Psoas muscle (tissue), 8 donors: ENCODE results near the gene CWC25. TPM values are rescaled to one million over a fixed set of nuclear protein-coding genes. Genes with fewer than 3 reads are reported as not detected.

ENCODE experiments used
- ATAC-seq, 4 donors: fragments of 200-7000 bp; cut with Tn5 transposase; one replicate each; pipeline ENCODE4 v1.9.1; 2020; ENCODE audit warnings: moderate library complexity in 3 of 4, mild to moderate bottlenecking in 2 of 4
- DNase-seq, 2 donors: peaks; one replicate each; pipeline ENCODE4 v3.0.0-alpha.2; 2020
- H3K27ac ChIP-seq: fragments of 200-600 bp; one replicate; pipeline ENCODE4 v1.8.0; 2022
- H3K27me3 ChIP-seq, 3 donors: fragments of 200-600 bp in 1 of 3; one replicate each; pipeline versions ENCODE4 v1.6.1 to v1.8.0; 2013 to 2022; ENCODE audit warnings: low read length in 2 of 3, mild to moderate bottlenecking in 2 of 3, moderate library complexity in 1 of 3; ENCODE audit not compliant: insufficient read depth in 3 of 3
- H3K36me3 ChIP-seq, 2 donors: fragments of 200-600 bp in 1 of 2; one replicate each; pipeline versions ENCODE4 v1.6.1 to v1.8.0; 2013 to 2022; ENCODE audit warnings: low read depth in 1 of 2, mild to moderate bottlenecking in 1 of 2, moderate library complexity in 1 of 2; ENCODE audit not compliant: insufficient read depth in 1 of 2
- H3K4me1 ChIP-seq: fragments of 200-600 bp; one replicate; pipeline ENCODE4 v1.8.0; 2022
- H3K4me3 ChIP-seq: fragments of 200-600 bp; one replicate; pipeline ENCODE4 v1.8.0; 2022; ENCODE audit warnings: mild to moderate bottlenecking
- H3K9me3 ChIP-seq: fragments of 200-600 bp; one replicate; pipeline ENCODE4 v1.8.0; 2022
- CTCF ChIP-seq: fragments of 200-600 bp; IDR thresholded peaks from one replicate; pipeline ENCODE4 v1.8.0; 2022; ENCODE audit warnings: antibody characterized with exemption
- WGBS, 3 donors: extraction: QIAGEN DNeasy Blood & Tissue Kit; methylation state at CpG; one replicate each; pipeline versions ENCODE4 v1.1.6 to v1.1.7; 2013; 5-methylcytosine and 5-hydroxymethylcytosine counted together
- intact Hi-C, 2 donors: fragments of 100-400 bp; cut with DNase I; formaldehyde crosslinking; loops; one replicate each; pipeline versions ENCODE4 v1.11.0 to v1.14.2; 2022
- long read RNA-seq, 2 donors: library from polyadenylated mRNA; unstranded; transcript quantifications; one replicate each; pipeline ENCODE4 v2.0.0, GENCODE V29; 2021
- polyA plus RNA-seq, 3 donors: library from polyadenylated mRNA; stranded (reverse); fragments of 200-250 nt; gene quantifications; one replicate each; pipeline ENCODE4 v1.2.3, GENCODE V29; 2013
- total RNA-seq, 4 donors: library from RNA; stranded (reverse); fragmentation: NEBNext Ultra II Directional in 2 of 4; extraction: Animal tissue kit (Norgen Biotek cat#: 25700) in 2 of 4; gene quantifications; one replicate each; pipeline versions ENCODE4 v1.2.1 to v1.2.4, GENCODE V29; 2021 to 2023
- donor health status: healthy with polysubstance abuse.
- donor health status: DM: no; HTN: no; CAD: no; lungs with moderate emphysema.
- donor health status: Bipolar disorder and iron deficiency.
- donor health status: healthy.
- donor health status: DM: yes; HTN: yes; CAD: no.
- donor health status: DM: no; HTN: no; CAD: no.
- donor health status: DM: no; HTN: no; CAD: no.
- donor health status: DM: yes; HTN: yes; CAD: no.

Gene CWC25
- total RNA-seq (10 to 100 TPM in 3 of 4 donors, 1 to 10 TPM in 1; 9.7 to 21.3 (median 15.3) TPM), polyA plus RNA-seq (10 to 100 TPM; 13.5 to 22.0 (median 15.0) TPM)
- long read RNA-seq, donor 1, transcript CWC25-202 (10 exons, 3,234 nt): major isoform, 5 of 13 reads
- long read RNA-seq, donor 1, partial matches to known transcripts: 3 of 13 reads
- long read RNA-seq, donor 1, other reads (novel, unspliced or antisense): 5 of 13 reads
- long read RNA-seq, donor 2, transcript CWC25-202 (10 exons, 3,234 nt): major isoform, 12 of 23 reads
- long read RNA-seq, donor 2, partial matches to known transcripts: 8 of 23 reads
- long read RNA-seq, donor 2, other reads (novel, unspliced or antisense): 3 of 23 reads

GRCh38 chr17:38824899-38825761 lies at the start of gene CWC25:
Gene CWC25, minus strand, starts transcription at chr17:38825321. Its CDS starts 138 bp downstream, at chr17:38825183.
- peak within 1 kb of the TSS; percentile 91 for H3K4me3 ChIP-seq
- 1% methylated on average over 55 of the region's 55 CpGs for WGBS, 3 donors
- no peak for TF ChIP-seq CTCF
- no peaks in the 10 kb centered on the region for H3K27me3 ChIP-seq
- intact Hi-C loops: loop anchor here in 1 of 2 donors (10.0 kb wide), 1 partner anchor 70 kb away; the partner anchor contains the start of gene PSMB3
- no peaks in the 10 kb centered on the region for H3K9me3 ChIP-seq
- peak; percentile 93 to 97 for DNase-seq
- peak within 1 kb of the TSS; percentile 98 for H3K27ac ChIP-seq
- peaks cover 9% of the 10 kb centered on the region for H3K4me1 ChIP-seq
- peaks cover 0 to 23% of the 10 kb centered on the region in 2 donors for H3K36me3 ChIP-seq
- peak; percentile 92 to 96 (median 94) for ATAC-seq

GRCh38 chr17:38873640-38874380 lies 48.7 kb upstream of the CWC25 start:
- DNase-seq (no peak), ATAC-seq (no peak)
- peak overlapping the region; percentile 93 for H3K4me3 ChIP-seq
- H3K4me1 ChIP-seq: peaks cover 35% of the 10 kb centered on the region
- H3K36me3 ChIP-seq: peaks cover 0 to 12% of the 10 kb centered on the region in 2 donors
- no peaks in the 10 kb centered on the region for H3K27me3 ChIP-seq
- no peak for TF ChIP-seq CTCF
- 48 to 56% (median 49%) methylated on average over 9 of the region's 9 CpGs for WGBS, 3 donors
- H3K27ac ChIP-seq: no peak overlapping the region
- no peaks in the 10 kb centered on the region for H3K9me3 ChIP-seq
- intact Hi-C loops: loop anchor here in 1 of 2 donors (5.0 kb wide), 1 partner anchor 33 kb away; no protein-coding TSS in a partner anchor

- no peaks in the 10 kb centered on the region for H3K27me3 ChIP-seq
- peak overlapping the region; percentile 85 for H3K27ac ChIP-seq
- DNase-seq (no peak), ATAC-seq (no peak)
- H3K36me3 ChIP-seq: peaks cover 0 to 2% of the 10 kb centered on the region in 2 donors
- intact Hi-C loops: loop anchor here in 1 of 2 donors (5.0 kb wide), 1 partner anchor 34 kb away; no protein-coding TSS in a partner anchor
- H3K4me1 ChIP-seq: peaks cover 35% of the 10 kb centered on the region
- H3K4me3 ChIP-seq: peak overlapping the region; percentile 93
- H3K9me3 ChIP-seq: no peaks in the 10 kb centered on the region
- WGBS, 3 donors: 47 to 53% (median 48%) methylated on average over 9 of the region's 9 CpGs
- TF ChIP-seq CTCF: no peak
Observed at GRCh38 chr17:38872671-38873385, 47.7 kb upstream of the CWC25 start.

- ATAC-seq: no peak
- H3K27ac ChIP-seq: peak overlapping the region; percentile 85
- peaks cover 35% of the 10 kb centered on the region for H3K4me1 ChIP-seq
- no peaks in the 10 kb centered on the region for H3K27me3 ChIP-seq
- TF ChIP-seq CTCF: no peak
- 36 to 56% (median 51%) methylated on average over 5 of the region's 5 CpGs for WGBS, 3 donors
- no peak for DNase-seq
- no peaks in the 10 kb centered on the region for H3K36me3 ChIP-seq
- intact Hi-C loops: loop anchor here in 1 of 2 donors (5.0 kb wide), 1 partner anchor 35 kb away; no protein-coding TSS in a partner anchor
- no peaks in the 10 kb centered on the region for H3K9me3 ChIP-seq
- peak overlapping the region; percentile 93 for H3K4me3 ChIP-seq
Observed at GRCh38 chr17:38872027-38872511, 46.9 kb upstream of the CWC25 start.
